Urothelium cell line (cell line): Measurements from ENCODE around the gene ARFGEF2.
"Not testable (repeated sequence)": the region's sequence is repeated elsewhere in the genome, so short reads cannot be mapped to it uniquely, and the experiment has no call there.

Experiments
- DNase-seq: peaks from one replicate; pipeline ENCODE4 v3.0.0; 2011; ENCODE audit warnings: low spot score, mixed read lengths
- FAIRE-seq: peaks from 2 replicates; lab custom pipeline; 2011; peaks lifted over from hg19 to GRCh38; lab: Jason Lieb, UNC

ARFGEF2 gene

GRCh38 chr20:48984575-48985219 is 63.2 kb downstream of the ARFGEF2 start:
- FAIRE-seq: no peak
- DNase-seq: no peak

GRCh38 chr20:48986899-48987298 is 65.4 kb downstream of the ARFGEF2 start:
- FAIRE-seq (no peak), DNase-seq (peak; percentile 32)

DNA sequence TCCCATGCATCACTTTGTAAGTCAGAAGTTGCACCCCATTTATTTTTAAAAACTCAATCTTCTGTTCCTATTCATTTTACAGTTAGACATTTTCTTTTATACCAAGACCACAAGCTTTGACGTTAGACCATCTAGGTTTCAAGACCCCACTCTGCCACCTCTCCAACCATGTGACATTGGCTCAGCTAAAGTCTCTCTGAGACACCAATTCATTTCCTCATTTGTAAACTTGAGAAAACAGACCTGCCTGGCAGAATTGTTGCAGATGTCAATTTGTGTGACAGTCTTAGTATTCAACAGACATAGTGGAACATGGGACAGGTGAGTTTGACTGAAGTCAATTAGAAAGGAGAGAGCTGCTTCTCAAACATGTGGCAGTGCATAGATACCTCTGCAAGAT is 69.0 kb downstream of the ARFGEF2 start:
- DNase-seq (no peak), FAIRE-seq (no peak)

- DNase-seq (no peak), FAIRE-seq (no peak)
Measured at GRCh38 chr20:48995589-48995988, 74.1 kb downstream of the ARFGEF2 start.

DNA sequence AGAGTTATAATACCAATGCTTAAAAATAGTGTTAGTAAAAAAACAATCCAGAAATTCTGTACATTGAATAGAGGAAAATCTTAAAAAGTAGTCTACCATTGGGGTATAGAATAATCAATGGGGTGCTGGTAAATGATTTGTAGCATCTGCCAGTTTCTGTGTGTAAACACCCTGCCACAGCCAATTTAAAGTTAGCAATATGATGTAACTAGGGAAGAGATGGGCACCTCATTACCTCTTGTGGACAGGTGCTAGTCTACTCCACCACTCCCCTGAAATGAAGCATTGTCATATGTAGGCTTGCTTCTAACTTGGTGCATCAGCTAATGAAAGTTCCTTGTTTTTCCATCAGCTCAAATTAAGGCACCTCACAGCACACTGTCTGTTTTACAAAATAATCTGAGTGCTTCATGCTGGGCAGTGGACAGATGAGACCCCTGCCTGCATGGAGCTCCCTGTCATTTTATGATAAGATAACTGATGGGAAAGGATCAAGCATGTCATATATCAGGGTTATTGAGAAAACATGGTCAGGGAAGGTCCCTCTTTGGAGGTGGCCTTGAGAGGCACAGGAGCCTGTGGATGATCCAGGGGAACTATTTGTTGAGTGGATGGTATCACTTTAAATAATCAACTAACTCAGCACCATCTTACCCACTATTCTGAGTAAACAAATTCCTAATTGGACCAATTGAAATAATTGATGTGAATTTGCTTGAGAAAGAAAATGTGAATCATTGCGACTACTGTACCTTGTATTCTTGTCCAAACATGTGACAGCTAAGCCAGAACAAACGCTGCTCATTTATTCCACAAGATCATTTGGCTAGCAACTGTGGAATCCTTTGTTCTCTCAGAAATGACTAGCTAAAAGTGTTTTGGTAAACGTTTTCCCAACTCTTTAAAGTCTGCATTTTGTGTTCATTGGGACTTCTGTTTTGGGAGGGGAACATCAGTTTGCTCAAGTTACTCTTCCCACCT is 78.7 kb downstream of the ARFGEF2 start:
- no peak for FAIRE-seq
- DNase-seq: no peak

- no peak for DNase-seq
- FAIRE-seq: no peak
Measured at GRCh38 chr20:49001741-49002140, 80.2 kb downstream of the ARFGEF2 start.

- FAIRE-seq: no peak
- no peak for DNase-seq
Measured at GRCh38 chr20:49006446-49006980, 85.0 kb downstream of the ARFGEF2 start.

GRCh38 chr20:49009899-49010631 is 88.6 kb downstream of the ARFGEF2 start:
- DNase-seq: no peak
- peak; percentile 5 for FAIRE-seq

GRCh38 chr20:49024220-49024619 is 102.7 kb downstream of the ARFGEF2 start:
- no peak for FAIRE-seq
- DNase-seq: no peak

GRCh38 chr20:49028177-49028576 is 106.7 kb downstream of the ARFGEF2 start:
- DNase-seq, FAIRE-seq: not testable (repeated sequence)

DNA sequence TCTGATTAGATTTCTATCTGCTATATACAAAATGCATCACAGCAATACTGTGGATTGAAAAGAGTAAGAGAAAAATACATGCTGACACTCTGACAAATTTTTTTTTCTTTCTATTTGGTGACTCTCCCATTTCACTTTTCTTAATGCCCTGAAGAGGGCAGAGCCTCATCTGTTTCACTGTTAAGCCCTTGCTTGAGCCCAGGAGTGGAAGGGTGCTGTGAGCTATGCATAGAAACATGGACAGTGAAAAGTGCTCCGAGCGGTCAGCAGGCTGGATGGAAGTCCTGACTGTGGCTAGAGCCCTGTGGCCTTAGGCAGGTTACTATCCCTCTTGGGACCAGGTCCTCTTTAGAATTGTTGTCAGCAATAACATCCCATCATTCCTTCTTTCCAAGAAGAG is 107.2 kb downstream of the ARFGEF2 start:
- FAIRE-seq (no peak), DNase-seq (no peak)

DNA sequence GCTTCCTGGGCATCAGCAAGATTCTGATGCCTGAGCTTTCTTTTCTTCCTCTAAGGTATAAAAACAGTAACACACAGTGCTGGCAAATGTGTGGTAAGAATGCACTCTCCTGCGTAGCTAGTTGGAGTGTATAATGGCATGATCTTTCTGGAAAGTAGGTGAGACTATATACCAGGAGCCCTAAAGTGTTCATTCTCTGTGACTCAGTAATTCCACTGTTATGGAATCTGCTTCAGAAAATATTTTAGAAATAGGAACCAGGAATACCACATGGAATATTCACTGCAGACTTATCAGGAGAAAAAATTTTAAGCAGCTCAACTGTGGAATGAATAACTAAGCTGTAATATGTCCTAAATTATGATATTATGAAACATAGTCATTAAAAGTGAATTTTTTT is 107.7 kb downstream of the ARFGEF2 start:
- no peak for DNase-seq
- no peak for FAIRE-seq

DNA sequence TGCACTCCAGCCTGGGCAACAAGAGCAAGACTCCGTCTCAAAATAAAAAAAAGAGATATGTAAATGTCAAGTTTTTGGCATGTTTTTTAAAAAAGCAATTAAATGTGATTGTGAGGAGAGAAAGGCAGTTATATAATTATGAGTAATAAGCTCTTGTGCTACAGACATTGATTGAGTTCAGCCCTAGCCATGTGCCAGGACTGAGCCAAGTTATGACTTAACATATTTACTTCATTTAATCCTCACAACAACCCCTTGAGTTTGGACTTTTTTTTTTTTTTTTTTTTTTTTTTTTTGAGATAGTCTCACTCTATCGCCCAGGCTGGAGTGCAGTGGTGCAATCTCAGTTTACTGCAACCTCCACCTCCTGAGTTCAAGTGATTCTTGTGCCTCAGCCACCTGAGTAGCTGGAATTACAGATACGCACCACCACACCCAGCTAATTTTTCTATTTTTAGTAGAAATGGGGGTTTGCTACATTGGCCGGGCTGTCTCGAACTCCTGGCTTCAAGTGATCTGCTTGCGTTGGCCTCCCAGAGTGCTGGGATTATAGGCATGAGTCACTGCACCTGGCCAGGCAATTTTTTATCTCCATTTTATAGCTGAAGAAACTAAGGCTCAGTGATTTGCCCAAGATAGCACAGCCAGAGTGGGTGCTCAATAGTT is 109.6 kb downstream of the ARFGEF2 start:
- FAIRE-seq (no peak), DNase-seq (no peak)

DNA sequence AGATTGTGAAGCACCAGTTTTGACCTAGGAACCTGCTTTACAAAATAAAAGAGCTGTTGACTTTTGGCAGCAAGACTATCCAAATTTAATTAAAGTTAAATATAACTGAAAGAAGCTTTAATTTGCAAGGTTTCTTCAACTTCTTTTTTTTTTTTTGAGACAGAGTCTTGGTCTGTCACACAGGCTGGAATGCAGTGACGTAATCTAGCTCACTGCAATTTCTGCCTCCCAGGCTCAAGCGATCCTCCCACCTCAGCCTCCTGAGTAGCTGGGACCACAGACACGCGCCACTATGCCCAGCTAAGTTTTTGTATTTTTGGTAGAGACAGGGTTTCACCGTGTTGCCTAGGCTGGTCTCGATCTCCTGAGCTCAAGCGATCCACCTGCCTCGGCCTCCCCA is 110.9 kb downstream of the ARFGEF2 start:
- no peak for FAIRE-seq
- no peak for DNase-seq

GRCh38 chr20:49034070-49034732 is 112.7 kb downstream of the ARFGEF2 start:
- no peak for FAIRE-seq

GRCh38 chr20:49037962-49038387 is 116.5 kb downstream of the ARFGEF2 start:
- DNase-seq: no peak

More at GRCh38 chr20:49034070-49034732, 112.7 kb downstream of the ARFGEF2 start:
- no peak for DNase-seq

DNA sequence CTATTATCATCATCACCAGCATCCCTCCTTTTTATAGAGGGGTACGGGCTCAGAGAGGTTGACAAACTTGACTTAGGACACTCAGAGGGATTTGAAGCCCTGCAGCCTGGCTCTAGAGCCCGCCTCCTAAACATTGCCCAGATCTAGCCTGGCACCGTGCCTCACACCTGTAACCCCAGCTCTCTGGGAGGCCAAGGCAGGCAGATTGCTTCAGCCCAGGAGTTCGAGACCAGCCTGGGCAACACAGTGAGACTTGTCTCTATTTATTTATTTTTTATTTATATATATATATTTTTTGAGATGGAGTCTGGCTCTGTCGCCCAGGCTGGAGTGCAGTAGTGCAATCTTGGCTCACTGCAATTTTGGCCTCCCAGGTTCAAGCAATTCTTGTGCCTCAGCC is 118.3 kb downstream of the ARFGEF2 start:
- no peak for FAIRE-seq
- DNase-seq: no peak

More at GRCh38 chr20:49037962-49038387, 116.5 kb downstream of the ARFGEF2 start:
- no peak for FAIRE-seq

DNA sequence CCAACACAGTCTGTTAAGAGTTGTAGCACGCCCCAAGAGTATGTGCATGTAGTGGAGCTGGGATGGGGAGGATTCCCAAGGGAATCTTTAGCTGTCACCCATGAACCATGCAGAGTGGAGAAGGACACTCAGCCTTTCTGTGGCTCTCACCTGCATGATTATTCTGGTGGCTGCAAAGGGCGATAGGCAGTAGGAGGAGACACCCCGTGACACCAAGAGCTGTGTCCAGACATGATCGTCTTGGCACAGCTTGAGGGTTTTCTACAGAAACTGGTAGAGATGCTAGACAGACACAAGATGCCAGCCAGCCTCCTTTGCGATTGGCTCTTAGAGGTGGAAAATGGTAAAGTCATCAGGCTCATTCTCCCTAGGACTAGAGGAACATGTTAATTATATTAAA is 121.5 kb downstream of the ARFGEF2 start:
- DNase-seq (no peak), FAIRE-seq (no peak)

GRCh38 chr20:49045440-49046086 is 124.1 kb downstream of the ARFGEF2 start:
- no peak for FAIRE-seq

More at GRCh38 chr20:49045440-49046086, 124.1 kb downstream of the ARFGEF2 start:
- no peak for DNase-seq
